Neural progenitor cell (in vitro differentiated cells): ENCODE measurements around the gene SLC5A2. TPM values are rescaled to one million over a fixed set of nuclear protein-coding genes. Genes with fewer than 3 reads are reported as not detected.

Source experiments
- DNase-seq: peaks from one replicate; pipeline ENCODE4 v3.0.0-alpha.2; 2016; ENCODE audit warnings: low spot score
- H2AFZ ChIP-seq: fragments of 200-600 bp; sonication (generic); replicated peaks from 2 replicates; pipeline ENCODE4 v1.6.1; 2016; ENCODE audit warnings: antibody characterized with exemption
- H3F3A ChIP-seq: fragments of 200-600 bp; sonication (generic); 2 replicates; pipeline ENCODE4 v1.6.1; 2016; ENCODE audit warnings: antibody characterized with exemption, low read depth
- H3K27ac ChIP-seq: fragments of 200-600 bp; sonication (generic); 2 replicates; pipeline ENCODE4 v1.5.1; 2016; ENCODE audit warnings: mild to moderate bottlenecking
- H3K27me3 ChIP-seq: fragments of 200-600 bp; sonication (generic); 2 replicates; pipeline ENCODE4 v1.6.1; 2016; ENCODE audit warnings: mild to moderate bottlenecking, moderate library complexity
- H3K36me3 ChIP-seq: fragments of 200-600 bp; sonication (generic); 2 replicates; pipeline ENCODE4 v1.5.1; 2016
- H3K4me1 ChIP-seq: fragments of 200-600 bp; sonication (generic); 2 replicates; pipeline ENCODE4 v1.6.1; 2016; ENCODE audit warnings: mixed run types
- H3K4me2 ChIP-seq: fragments of 200-600 bp; sonication (generic); 2 replicates; pipeline ENCODE4 v1.6.1; 2016
- H3K4me3 ChIP-seq: fragments of 200-600 bp; sonication (generic); 2 replicates; pipeline ENCODE4 v1.5.1; 2016
- H3K79me2 ChIP-seq: fragments of 200-600 bp; sonication (generic); 2 replicates; pipeline ENCODE4 v1.6.1; 2016; ENCODE audit warnings: low read depth
- H3K9ac ChIP-seq: fragments of 200-600 bp; sonication (generic); 2 replicates; pipeline ENCODE4 v1.6.1; 2016
- H3K9me3 ChIP-seq: fragments of 200-600 bp; sonication (generic); 2 replicates; pipeline ENCODE4 v1.5.1; 2016; ENCODE audit warnings: low read depth
- H4K20me1 ChIP-seq: fragments of 200-600 bp; sonication (generic); 2 replicates; pipeline ENCODE4 v1.6.1; 2016; ENCODE audit warnings: low read depth
- H3K27ac Mint-ChIP-seq: 3 replicates; pipeline ENCODE4 v1.8.0; 2021; ENCODE audit warnings: mixed read lengths
- H3K27me3 Mint-ChIP-seq: 2 replicates; pipeline ENCODE4 v1.8.0; 2022; ENCODE audit warnings: low read depth, mild to moderate bottlenecking, inconsistent platforms, moderate library complexity, mixed read lengths; ENCODE audit not compliant: insufficient read depth
- H3K36me3 Mint-ChIP-seq: 3 replicates; pipeline ENCODE4 v1.8.0; 2021; ENCODE audit warnings: mixed read lengths
- H3K4me1 Mint-ChIP-seq: 3 replicates; pipeline ENCODE4 v1.8.0; 2021; ENCODE audit warnings: mixed read lengths
- H3K4me3 Mint-ChIP-seq: 3 replicates; pipeline ENCODE4 v1.8.0; 2021; ENCODE audit warnings: mild to moderate bottlenecking, moderate library complexity, mixed read lengths
- H3K9me3 Mint-ChIP-seq: 3 replicates; pipeline ENCODE4 v1.8.0; 2020; ENCODE audit warnings: mixed read lengths
- CTCF ChIP-seq: fragments of 200-600 bp; sonication (generic); IDR thresholded peaks from 2 replicates; pipeline ENCODE4 v1.5.1; 2017; ENCODE audit warnings: antibody characterized with exemption, mild to moderate bottlenecking
- EZH2 ChIP-seq: fragments of 200-600 bp; sonication (generic); IDR thresholded peaks from 2 replicates; pipeline ENCODE4 v1.6.1; 2017; ENCODE audit warnings: antibody characterized with exemption, mild to moderate bottlenecking, moderate library complexity
- EZH2phosphoT487 ChIP-seq: fragments of 200-600 bp; sonication (generic); IDR thresholded peaks from 2 replicates; pipeline ENCODE4 v1.6.1; 2017; ENCODE audit warnings: antibody characterized with exemption
- total RNA-seq: library from RNA; depleted of rRNA; stranded (reverse); fragments of >200 nt; gene quantifications from 2 replicates; pipeline ENCODE4 v1.2.3, GENCODE V29; 2015; ENCODE audit warnings: low replicate concordance

Gene SLC5A2
- total RNA-seq, 1 donor from 2014 or later = not detected

- TF ChIP-seq CTCF (no peak), EZH2 (peak; percentile 85), EZH2phosphoT487 (peak; percentile 60)
- H3K9ac ChIP-seq = no peak within 1 kb of the TSS
- Mint-ChIP-seq H3K4me1 (peaks cover 12% of the 10 kb centered on the region), H3K27me3 (peaks cover 30% of the 10 kb centered on the region), H3K27ac (no peak within 1 kb of the TSS), H3K36me3 (peaks cover 5% of the 10 kb centered on the region), H3K9me3 (no peaks in the 10 kb centered on the region), H3K4me3 (peak within 1 kb of the TSS; percentile 90)
- peak within 1 kb of the TSS; percentile 86 for H3K4me2 ChIP-seq
- peaks cover 71% of the 10 kb centered on the region for H3K27me3 ChIP-seq
- H3F3A ChIP-seq = no peaks in the 10 kb centered on the region
- H3K27ac ChIP-seq = no peak within 1 kb of the TSS
- no peaks in the 10 kb centered on the region for H3K36me3 ChIP-seq
- peak; percentile 29 for DNase-seq
- peak within 1 kb of the TSS; percentile 65 for H3K4me3 ChIP-seq
- H3K79me2 ChIP-seq = no peaks in the 10 kb centered on the region
- no peaks in the 10 kb centered on the region for H3K4me1 ChIP-seq
- no peaks in the 10 kb centered on the region for H3K9me3 ChIP-seq
- H4K20me1 ChIP-seq = peaks cover 12% of the 10 kb centered on the region
- H2AFZ ChIP-seq = peak within 1 kb of the TSS; percentile 96
These were observed 10.8 kb upstream of the SLC5A2 start, which contains the start of gene TGFB1I1 for GRCh38 chr16:31471875-31472708. Gene TGFB1I1, plus strand, starts transcription at chr16:31472152. Its CDS starts 37 bp downstream, at chr16:31472189.

GRCh38 chr16:31472709-31473203 lies 10.2 kb upstream of the SLC5A2 start:
- H3K36me3 Mint-ChIP-seq = peaks cover 5% of the 10 kb centered on the region
- H3K27ac ChIP-seq = no peak overlapping the region
- no peak overlapping the region for H3K27ac Mint-ChIP-seq
- peak overlapping the region; percentile 96 for H2AFZ ChIP-seq
- no peaks in the 10 kb centered on the region for H3K9me3 ChIP-seq
- peaks cover 18% of the 10 kb centered on the region for H4K20me1 ChIP-seq
- peak overlapping the region; percentile 86 for H3K4me2 ChIP-seq
- peak; percentile 48 for DNase-seq
- peak overlapping the region; percentile 65 for H3K4me3 ChIP-seq
- no peaks in the 10 kb centered on the region for H3K9me3 Mint-ChIP-seq
- H3K4me1 ChIP-seq = no peaks in the 10 kb centered on the region
- no peaks in the 10 kb centered on the region for H3K36me3 ChIP-seq
- TF ChIP-seq EZH2 (no peak), CTCF (peak; percentile 59)
- peaks cover 14% of the 10 kb centered on the region for H3K4me1 Mint-ChIP-seq
- peaks cover 77% of the 10 kb centered on the region for H3K27me3 ChIP-seq
- H3F3A ChIP-seq = peaks cover 4% of the 10 kb centered on the region
- no peaks in the 10 kb centered on the region for H3K79me2 ChIP-seq
- H3K27me3 Mint-ChIP-seq = peaks cover 33% of the 10 kb centered on the region
- H3K9ac ChIP-seq = no peak overlapping the region
- H3K4me3 Mint-ChIP-seq = peak overlapping the region; percentile 90

- H3K4me1 ChIP-seq = no peaks in the 10 kb centered on the region
- no peak overlapping the region for H3K27ac Mint-ChIP-seq
- H3K4me1 Mint-ChIP-seq = peaks cover 19% of the 10 kb centered on the region
- peaks cover 38% of the 10 kb centered on the region for H3K27me3 Mint-ChIP-seq
- H3K36me3 ChIP-seq = no peaks in the 10 kb centered on the region
- H3K27ac ChIP-seq = no peak overlapping the region
- no peak overlapping the region for H3K4me2 ChIP-seq
- TF ChIP-seq EZH2phosphoT487 (no peak), EZH2 (no peak), CTCF (no peak)
- H3K79me2 ChIP-seq = no peaks in the 10 kb centered on the region
- H3K9me3 Mint-ChIP-seq = no peaks in the 10 kb centered on the region
- peak overlapping the region; percentile 90 for H3K4me3 Mint-ChIP-seq
- H2AFZ ChIP-seq = no peak overlapping the region
- H3K36me3 Mint-ChIP-seq = peaks cover 5% of the 10 kb centered on the region
- no peak overlapping the region for H3K4me3 ChIP-seq
- peaks cover 7% of the 10 kb centered on the region for H3F3A ChIP-seq
- peaks cover 84% of the 10 kb centered on the region for H3K27me3 ChIP-seq
- no peak for DNase-seq
- no peaks in the 10 kb centered on the region for H3K9me3 ChIP-seq
- peaks cover 19% of the 10 kb centered on the region for H4K20me1 ChIP-seq
- no peak overlapping the region for H3K9ac ChIP-seq
These were observed 9.5 kb upstream of the SLC5A2 start for GRCh38 chr16:31473264-31473984.
